Pancreas (tissue), 10 donors: Measurements from ENCODE around the gene LRPAP1. TPM values are rescaled to one million over a fixed set of nuclear protein-coding genes. Genes with fewer than 3 reads are reported as not detected.

Experiments
- ATAC-seq, 4 donors: fragments of 200-7000 bp; cut with Tn5 transposase; one replicate each; pipeline versions ENCODE4 v1.8.0 to v1.9.1; 2020; ENCODE audit warnings: mild to moderate bottlenecking in 4 of 4, moderate library complexity in 4 of 4
- DNase-seq, 6 donors: peaks; one replicate each; pipeline ENCODE4 v3.0.0-alpha.2; 2020
- FAIRE-seq: peaks from 2 replicates; lab custom pipeline; 2012; peaks lifted over from hg19 to GRCh38; lab: Jason Lieb, UNC
- H3K27ac ChIP-seq, 4 donors: fragments of 200-600 bp; sonication (generic); 1 replicate in 3 of 4; 2 replicates in 1 of 4; pipeline versions ENCODE4 v1.5.0 to v1.8.0; 2020
- H3K27me3 ChIP-seq, 4 donors: fragments of 200-600 bp; one replicate each; pipeline ENCODE4 v1.8.0; 2021
- H3K36me3 ChIP-seq, 3 donors: fragments of 200-600 bp; sonication (generic) in 1 of 3; one replicate each; pipeline versions ENCODE4 v1.5.0 to v1.8.0; 2020 to 2021
- H3K4me1 ChIP-seq, 3 donors: fragments of 200-600 bp; one replicate each; pipeline ENCODE4 v1.8.0; 2021
- H3K4me3 ChIP-seq, 4 donors: fragments of 200-600 bp; sonication (generic) in 2 of 4; one replicate each; pipeline versions ENCODE4 v1.5.0 to v1.8.0; 2020 to 2021
- H3K9me3 ChIP-seq, 4 donors: fragments of 200-600 bp; one replicate each; pipeline ENCODE4 v1.8.0; 2021
- CTCF ChIP-seq, 4 donors: fragments of 200-600 bp; sonication (generic) in 3 of 4; IDR thresholded peaks; one replicate each; pipeline versions ENCODE4 v1.5.0 to v1.8.0; 2021; ENCODE audit warnings: antibody characterized with exemption in 4 of 4
- WGBS, 2 donors: extraction: QIAGEN DNeasy Blood & Tissue Kit; methylation state at CpG; one replicate each; pipeline ENCODE4 v1.1.7; 2013; 5-methylcytosine and 5-hydroxymethylcytosine counted together
- intact Hi-C, 3 donors: fragments of 100-400 bp; cut with DNase I; formaldehyde crosslinking; loops; one replicate each; pipeline versions ENCODE4 v1.11.1 to v1.14.2; 2022
- polyA plus RNA-seq, 2 donors: library from polyadenylated mRNA; stranded (reverse); fragments of 200-250 nt; gene quantifications; one replicate each; pipeline ENCODE4 v1.2.3, GENCODE V29; 2013
- total RNA-seq, 6 donors: library from RNA; stranded (reverse); fragmentation: NEBNext Ultra II Directional in 4 of 6; extraction: Animal tissue kit (Norgen Biotek cat#: 25700) in 4 of 6; gene quantifications; one replicate each; pipeline versions ENCODE4 v1.2.1 to v1.2.4, GENCODE V29; 2021 to 2023
- donor health status: healthy with polysubstance abuse.
- donor health status: DM: no; HTN: no; CAD: no; lungs with moderate emphysema.
- donor health status: DM: no; HTN: no; CAD: no.
- donor health status: control.
- donor health status: control.
- donor health status: Bipolar disorder and iron deficiency.
- donor health status: DM: yes; HTN: yes; CAD: no.
- donor health status: DM: no; HTN: no; CAD: no.
- donor health status: DM: no; HTN: no; CAD: no.
- donor health status: DM: yes; HTN: yes; CAD: no.

LRPAP1 gene
- total and polyA plus RNA-seq, 8 donors = 30.4 to 129 (median 110) TPM

DNA sequence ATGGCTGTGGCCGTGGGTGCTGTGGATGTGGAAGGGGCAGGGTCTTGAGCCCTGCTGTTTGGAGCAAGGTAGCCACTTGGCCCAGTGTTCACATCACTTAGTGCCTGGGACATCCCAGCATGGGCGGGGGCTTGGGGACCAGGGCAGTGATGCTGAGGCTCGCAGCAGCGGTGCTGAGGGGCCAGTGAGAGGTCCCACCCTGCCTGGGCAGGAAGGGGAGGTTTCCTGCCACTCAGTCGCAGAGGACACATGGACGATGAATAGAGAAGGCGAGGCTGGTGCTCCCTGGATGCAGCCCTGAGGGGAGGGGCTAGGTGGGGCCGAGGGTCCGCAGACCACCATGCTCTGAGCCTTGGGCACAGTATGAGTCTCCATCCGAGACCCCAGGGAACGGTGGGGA lies 43.4 kb downstream of the LRPAP1 start:
- no peak for TF ChIP-seq CTCF (IDR thresholded peaks at IDR 0.05)
- H3K9me3 ChIP-seq = no peaks in the 10 kb centered on the region
- H3K4me1 ChIP-seq = no peaks in the 10 kb centered on the region
- H3K4me3 ChIP-seq = no peak overlapping the region
- no peaks in the 10 kb centered on the region for H3K27me3 ChIP-seq
- ATAC-seq = no peak
- peaks cover 0 to 8% (median 0%) of the 10 kb centered on the region in 3 donors for H3K36me3 ChIP-seq
- peak in 1 of 6 donors; percentile 51 for DNase-seq
- intact Hi-C loops = no loop called here
- 70 to 81% methylated on average over 11 of the region's 11 CpGs for WGBS, 2 donors
- no peak overlapping the region for H3K27ac ChIP-seq
- no peak for FAIRE-seq

DNA sequence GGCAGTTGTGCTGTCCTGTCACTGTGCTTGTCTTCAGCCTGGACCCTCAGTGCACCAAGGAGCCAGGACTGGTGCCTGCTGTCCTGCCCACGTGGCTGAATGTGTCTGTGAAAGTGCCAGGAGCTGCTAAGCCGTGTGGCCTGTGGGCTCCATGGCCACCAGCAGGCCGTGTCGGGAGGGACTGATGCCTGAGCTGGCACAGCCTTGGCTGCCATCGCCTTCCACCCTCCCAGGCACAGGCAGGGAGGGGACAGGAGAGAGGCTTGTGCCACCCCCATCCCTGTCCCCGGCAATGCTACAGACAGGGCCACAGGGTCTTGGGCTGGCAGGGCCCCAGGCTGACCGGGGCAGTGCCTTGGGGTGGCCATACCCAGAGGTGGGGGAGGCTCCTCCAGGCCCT lies 44.4 kb downstream of the LRPAP1 start:
- Histone ChIP-seq H3K36me3 (no peaks in the 10 kb centered on the region), H3K9me3 (no peaks in the 10 kb centered on the region), H3K27ac (no peak overlapping the region), H3K27me3 (no peaks in the 10 kb centered on the region), H3K4me1 (no peaks in the 10 kb centered on the region), H3K4me3 (no peak overlapping the region)
- no peak for FAIRE-seq
- peak in 2 of 6 donors; percentile 31 to 72 for DNase-seq
- WGBS, 2 donors = 72 to 77% methylated on average over 7 of the region's 7 CpGs
- no peak for ATAC-seq
- no peak for TF ChIP-seq CTCF (IDR thresholded peaks at IDR 0.05)
- intact Hi-C loops = no loop called here

DNA sequence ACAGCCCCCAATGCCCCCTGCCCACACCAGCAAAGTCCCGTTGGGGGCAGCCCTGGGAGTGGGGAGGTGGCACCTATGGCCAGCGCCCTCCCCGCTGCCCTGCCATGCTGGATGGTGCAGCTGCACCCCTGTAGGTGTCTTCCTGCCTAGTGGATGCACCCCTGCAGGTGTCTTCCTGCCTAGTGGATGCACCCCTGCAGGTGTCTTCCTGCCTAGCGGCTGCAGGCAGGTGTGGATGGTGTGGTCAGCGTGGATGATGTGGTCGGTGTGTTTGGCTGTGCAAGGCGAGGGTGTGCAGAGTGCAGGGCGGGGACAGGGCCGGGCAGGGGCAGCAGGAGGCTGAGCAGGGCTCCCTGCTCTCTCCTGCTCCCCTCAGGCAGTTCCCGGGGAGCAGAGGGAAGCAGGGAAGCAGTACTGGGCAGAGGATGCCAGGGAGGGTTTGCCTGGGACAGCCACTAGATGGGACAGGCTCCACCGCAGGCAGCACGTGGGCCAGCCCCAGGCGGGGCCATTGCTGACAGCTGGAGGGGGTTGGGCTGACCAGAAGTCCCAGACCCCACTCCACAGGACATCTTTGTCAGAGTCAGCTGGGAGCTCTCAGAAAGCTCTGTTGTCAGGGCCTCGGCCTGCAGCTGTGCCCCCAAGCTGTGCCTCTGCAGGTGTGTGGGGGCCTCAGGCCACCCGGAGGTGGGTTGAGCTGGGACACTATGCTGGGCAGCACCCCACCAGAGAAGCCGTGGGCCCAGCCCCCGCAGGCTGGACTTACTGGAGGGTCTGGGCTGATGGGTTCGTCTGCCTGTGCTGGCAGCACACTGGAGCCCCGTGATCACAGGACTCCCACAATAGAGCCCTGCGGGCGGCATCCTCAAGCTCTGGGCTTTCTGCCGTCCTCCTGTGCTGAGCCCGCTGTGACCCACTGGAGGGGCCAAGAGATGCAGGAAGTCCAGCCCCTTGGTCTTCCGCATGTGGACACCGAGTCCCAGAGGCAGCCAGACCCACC lies 45.4 kb downstream of the LRPAP1 start:
- H3K4me3 ChIP-seq = no peak overlapping the region
- H3K36me3 ChIP-seq = no peaks in the 10 kb centered on the region
- WGBS, 2 donors = 85 to 86% methylated on average over 18 to 25 of the region's 25 CpGs
- no peak for FAIRE-seq
- H3K27ac ChIP-seq = no peak overlapping the region
- no peaks in the 10 kb centered on the region for H3K4me1 ChIP-seq
- no peaks in the 10 kb centered on the region for H3K27me3 ChIP-seq
- no peaks in the 10 kb centered on the region for H3K9me3 ChIP-seq
- intact Hi-C loops = no loop called here
- no peak for TF ChIP-seq CTCF (IDR thresholded peaks at IDR 0.05)
- peak in 2 of 6 donors; percentile 26 to 56 for DNase-seq
- no peak for ATAC-seq

- Histone ChIP-seq H3K27ac (no peak overlapping the region), H3K9me3 (no peaks in the 10 kb centered on the region), H3K36me3 (no peaks in the 10 kb centered on the region), H3K4me3 (no peak overlapping the region), H3K4me1 (no peaks in the 10 kb centered on the region), H3K27me3 (no peaks in the 10 kb centered on the region)
- no peak for FAIRE-seq
- DNase-seq = peak in 2 of 6 donors; percentile 34 to 80
- TF ChIP-seq CTCF (IDR thresholded peaks at IDR 0.05) = no peak
- no peak for ATAC-seq
- WGBS, 2 donors = 88% methylated on average over 24 to 25 of the region's 25 CpGs
- intact Hi-C loops = no loop called here
Observed at GRCh38 chr4:3485886-3486540, 46.2 kb downstream of the LRPAP1 start.
